LNCaP clone FGC (cell line): ENCODE results near the gene OR10H5.
"Not testable (repeated sequence)": the region's sequence is repeated elsewhere in the genome, so short reads cannot be mapped to it uniquely, and the experiment has no call there.

Experiments
- DNase-seq: peaks from one replicate; pipeline ENCODE4 v3.0.0-alpha.2; 2011; ENCODE audit warnings: low read depth
- H3K4me3 ChIP-seq: 2 replicates; pipeline ENCODE4 v1.5.1; 2011; ENCODE audit warnings: mild to moderate bottlenecking, low read depth, low read length, control low read depth
- TF ChIP-seq, protein P1 (sequence below): IDR thresholded peaks from 2 replicates; pipeline ENCODE4 v1.5.1; 2012; ENCODE audit warnings: mild to moderate bottlenecking; ENCODE audit not compliant: control insufficient read depth, insufficient read depth; ENCODE audit errors: extremely low read depth

Gene OR10H5

DNA sequence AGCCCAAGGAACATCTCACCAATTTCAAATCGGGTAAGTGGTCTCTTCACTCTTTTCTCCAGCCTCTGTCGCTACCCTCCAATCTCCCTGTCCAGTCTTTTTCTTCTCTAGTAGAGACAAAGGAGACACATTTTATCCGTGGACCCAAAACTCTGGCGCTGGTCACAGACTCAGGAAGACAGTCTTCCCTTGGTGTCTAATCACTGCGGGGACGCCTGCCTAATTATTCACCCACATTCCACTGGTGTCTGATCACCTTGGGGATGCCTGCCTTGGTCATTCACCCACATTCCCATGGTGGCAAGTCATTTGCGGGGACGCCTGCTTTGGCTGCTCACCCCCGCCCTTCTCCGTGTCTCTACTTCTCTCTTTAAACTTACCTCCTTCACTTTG is 41.8 kb downstream of the OR10H5 start:
- no peak overlapping the region for H3K4me3 ChIP-seq
- TF ChIP-seq, protein P1, sequence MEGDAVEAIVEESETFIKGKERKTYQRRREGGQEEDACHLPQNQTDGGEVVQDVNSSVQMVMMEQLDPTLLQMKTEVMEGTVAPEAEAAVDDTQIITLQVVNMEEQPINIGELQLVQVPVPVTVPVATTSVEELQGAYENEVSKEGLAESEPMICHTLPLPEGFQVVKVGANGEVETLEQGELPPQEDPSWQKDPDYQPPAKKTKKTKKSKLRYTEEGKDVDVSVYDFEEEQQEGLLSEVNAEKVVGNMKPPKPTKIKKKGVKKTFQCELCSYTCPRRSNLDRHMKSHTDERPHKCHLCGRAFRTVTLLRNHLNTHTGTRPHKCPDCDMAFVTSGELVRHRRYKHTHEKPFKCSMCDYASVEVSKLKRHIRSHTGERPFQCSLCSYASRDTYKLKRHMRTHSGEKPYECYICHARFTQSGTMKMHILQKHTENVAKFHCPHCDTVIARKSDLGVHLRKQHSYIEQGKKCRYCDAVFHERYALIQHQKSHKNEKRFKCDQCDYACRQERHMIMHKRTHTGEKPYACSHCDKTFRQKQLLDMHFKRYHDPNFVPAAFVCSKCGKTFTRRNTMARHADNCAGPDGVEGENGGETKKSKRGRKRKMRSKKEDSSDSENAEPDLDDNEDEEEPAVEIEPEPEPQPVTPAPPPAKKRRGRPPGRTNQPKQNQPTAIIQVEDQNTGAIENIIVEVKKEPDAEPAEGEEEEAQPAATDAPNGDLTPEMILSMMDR = no peak
- no peak for DNase-seq

- no peak for DNase-seq
These were observed 42.3 kb downstream of the OR10H5 start for GRCh38 chr19:15829786-15830185.

GRCh38 chr19:15831626-15832025 is 44.2 kb downstream of the OR10H5 start:
- TF ChIP-seq, protein P1 = no peak
- no peak for DNase-seq
- H3K4me3 ChIP-seq = no peak overlapping the region

More at GRCh38 chr19:15829786-15830185, 42.3 kb downstream of the OR10H5 start:
- TF ChIP-seq, protein P1 = no peak
- no peak overlapping the region for H3K4me3 ChIP-seq

- H3K4me3 ChIP-seq, DNase-seq: not testable (repeated sequence)
These were observed 46.8 kb downstream of the OR10H5 start for GRCh38 chr19:15834232-15834631.

- DNase-seq = not testable (repeated sequence)
- peak overlapping the region; percentile 82 for H3K4me3 ChIP-seq
These were observed 48.3 kb downstream of the OR10H5 start for GRCh38 chr19:15835565-15836329.

DNA sequence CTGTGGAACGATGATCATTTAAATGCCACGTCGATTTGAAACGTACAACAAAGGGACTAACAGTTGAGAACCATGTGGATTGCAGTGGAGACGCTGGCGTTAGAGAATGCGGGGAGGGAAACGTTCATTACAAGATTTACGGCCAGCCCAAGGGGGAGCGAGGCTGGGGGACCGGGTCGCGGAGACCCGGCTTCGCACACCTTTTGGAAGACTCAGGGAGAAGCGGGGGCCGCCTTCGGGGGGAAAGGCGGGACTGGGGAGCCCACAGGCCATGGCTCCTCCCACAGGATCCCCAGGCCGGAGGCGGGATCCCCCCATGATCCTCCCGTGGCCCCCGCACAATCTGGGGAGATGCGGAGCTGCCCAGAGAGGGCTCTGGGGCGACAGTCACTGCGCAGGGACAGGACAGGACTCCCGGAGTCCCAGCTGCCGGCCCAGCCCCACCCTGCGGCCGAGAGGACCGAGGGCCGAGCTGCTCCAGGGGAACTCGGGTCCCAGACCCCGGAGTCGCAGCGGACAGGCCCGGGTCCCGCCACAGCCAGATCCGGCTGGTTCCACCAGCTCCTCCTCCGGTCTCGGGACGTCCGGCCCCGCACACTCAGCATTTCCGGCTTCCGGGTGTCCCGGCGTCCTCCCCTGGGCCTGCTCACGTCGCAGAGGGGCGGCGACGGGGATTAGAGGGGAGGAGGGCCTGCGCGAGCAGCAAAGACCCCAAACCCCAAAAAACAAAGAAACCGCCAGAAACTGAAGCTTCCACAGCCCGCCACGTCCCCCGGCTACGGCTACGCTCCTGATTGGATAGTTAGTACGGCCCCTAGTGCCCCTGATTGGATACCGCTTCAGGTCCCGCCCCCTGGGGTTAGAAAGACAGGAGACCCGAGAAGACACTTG is 49.1 kb downstream of the OR10H5 start:
- H3K4me3 ChIP-seq = peak overlapping the region; percentile 82
- TF ChIP-seq, protein P1 = no peak
- peak; percentile 93 for DNase-seq

- peak; percentile 91 for DNase-seq
These were observed 49.8 kb downstream of the OR10H5 start for GRCh38 chr19:15837221-15837731.

More at GRCh38 chr19:15837221-15837731, 49.8 kb downstream of the OR10H5 start:
- TF ChIP-seq, protein P1 = no peak
- H3K4me3 ChIP-seq = peak overlapping the region; percentile 82
